ENCODE results near the gene KRTDAP. TPM values are rescaled to one million over a fixed set of nuclear protein-coding genes. Genes with fewer than 3 reads are reported as not detected.
"Not testable (repeated sequence)": the region's sequence is repeated elsewhere in the genome, so short reads cannot be mapped to it uniquely, and the experiment has no call there.

Gene KRTDAP
- total RNA-seq, 1 experiment from 2014 or later: not detected

- in situ Hi-C loops (cut with HindIII; ENCODE audit: low sequenced_read_pairs): no loop called here
- DNase-seq (ENCODE audit: low spot score): no peak
Observed at GRCh38 chr19:35491836-35492360, 1.6 kb upstream of the KRTDAP start.

GRCh38 chr19:35488677-35489076, 1.6 kb downstream of the KRTDAP start:
- in situ Hi-C loops (cut with HindIII; ENCODE audit: low sequenced_read_pairs): no loop called here

GRCh38 chr19:35487656-35488182, 2.5 kb downstream of the KRTDAP start:
- DNase-seq (ENCODE audit: low spot score): no peak
- in situ Hi-C loops (cut with HindIII; ENCODE audit: low sequenced_read_pairs): no loop called here

More at GRCh38 chr19:35488677-35489076, 1.6 kb downstream of the KRTDAP start:
- DNase-seq (ENCODE audit: low spot score): no peak

DNA sequence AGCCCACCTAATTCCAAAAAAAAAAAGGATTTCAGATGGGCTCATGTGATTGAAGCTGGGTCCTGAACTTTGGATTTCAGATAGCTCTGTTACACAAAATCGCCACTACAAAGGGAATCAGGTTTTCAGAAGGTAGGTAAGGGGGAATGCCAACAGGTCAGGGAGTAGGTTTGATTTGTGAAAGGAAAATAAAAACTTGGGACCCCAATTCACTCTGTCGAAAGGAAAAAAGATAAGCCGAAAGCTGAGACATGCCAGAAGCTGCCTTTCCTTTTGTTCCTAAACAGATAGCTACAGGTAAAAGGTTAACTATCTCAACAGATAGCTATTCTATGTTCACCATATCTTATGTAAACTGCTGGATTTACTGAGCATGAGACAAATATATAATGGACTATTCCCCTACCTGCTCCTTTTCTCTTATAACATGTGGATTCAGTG, 4.0 kb downstream of the KRTDAP start:
- in situ Hi-C loops (cut with HindIII; ENCODE audit: low sequenced_read_pairs): no loop called here
- DNase-seq (ENCODE audit: low spot score): no peak

DNA sequence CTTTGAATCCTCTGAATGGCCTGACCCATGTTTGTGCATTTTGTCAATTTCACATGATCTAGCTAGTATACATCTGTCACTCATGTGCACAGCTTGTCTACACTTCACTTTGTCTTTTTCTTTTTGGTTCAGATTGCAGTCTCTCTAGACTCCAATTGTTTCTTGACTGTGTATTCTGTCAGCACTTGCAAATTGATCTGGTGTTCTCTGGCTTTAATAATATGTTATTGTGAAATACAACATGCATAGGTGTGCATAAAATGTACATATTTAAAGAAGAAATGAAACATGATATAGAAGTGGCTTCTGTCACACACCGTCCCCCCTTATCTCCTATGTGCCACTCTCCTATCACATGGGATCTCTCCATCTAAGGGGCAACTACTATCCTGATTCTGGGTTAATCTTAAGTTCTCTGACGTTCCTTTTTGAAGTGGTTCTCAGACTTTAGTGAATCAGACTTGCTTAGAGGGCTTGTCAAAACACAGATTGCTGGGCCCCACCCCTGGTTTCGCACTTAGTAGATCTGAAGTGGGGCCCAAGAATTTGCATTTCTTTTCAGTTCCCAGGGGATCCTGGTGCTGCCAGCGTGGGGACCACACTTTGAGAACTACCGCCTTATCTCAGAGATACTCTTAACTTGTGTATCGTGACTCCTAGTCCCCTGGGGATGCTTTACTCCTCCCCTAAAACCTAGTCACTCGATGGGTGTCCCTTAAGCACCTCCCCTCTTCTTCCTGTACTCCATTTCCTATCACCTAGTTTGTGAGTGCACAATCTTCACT, 5.8 kb downstream of the KRTDAP start:
- DNase-seq (ENCODE audit: low spot score): no peak
- in situ Hi-C loops (cut with HindIII; ENCODE audit: low sequenced_read_pairs): no loop called here

- no peak for DNase-seq (ENCODE audit: low spot score)
- in situ Hi-C loops (cut with HindIII; ENCODE audit: low sequenced_read_pairs): no loop called here
Observed at GRCh38 chr19:35483089-35483488, 7.2 kb downstream of the KRTDAP start.

DNA sequence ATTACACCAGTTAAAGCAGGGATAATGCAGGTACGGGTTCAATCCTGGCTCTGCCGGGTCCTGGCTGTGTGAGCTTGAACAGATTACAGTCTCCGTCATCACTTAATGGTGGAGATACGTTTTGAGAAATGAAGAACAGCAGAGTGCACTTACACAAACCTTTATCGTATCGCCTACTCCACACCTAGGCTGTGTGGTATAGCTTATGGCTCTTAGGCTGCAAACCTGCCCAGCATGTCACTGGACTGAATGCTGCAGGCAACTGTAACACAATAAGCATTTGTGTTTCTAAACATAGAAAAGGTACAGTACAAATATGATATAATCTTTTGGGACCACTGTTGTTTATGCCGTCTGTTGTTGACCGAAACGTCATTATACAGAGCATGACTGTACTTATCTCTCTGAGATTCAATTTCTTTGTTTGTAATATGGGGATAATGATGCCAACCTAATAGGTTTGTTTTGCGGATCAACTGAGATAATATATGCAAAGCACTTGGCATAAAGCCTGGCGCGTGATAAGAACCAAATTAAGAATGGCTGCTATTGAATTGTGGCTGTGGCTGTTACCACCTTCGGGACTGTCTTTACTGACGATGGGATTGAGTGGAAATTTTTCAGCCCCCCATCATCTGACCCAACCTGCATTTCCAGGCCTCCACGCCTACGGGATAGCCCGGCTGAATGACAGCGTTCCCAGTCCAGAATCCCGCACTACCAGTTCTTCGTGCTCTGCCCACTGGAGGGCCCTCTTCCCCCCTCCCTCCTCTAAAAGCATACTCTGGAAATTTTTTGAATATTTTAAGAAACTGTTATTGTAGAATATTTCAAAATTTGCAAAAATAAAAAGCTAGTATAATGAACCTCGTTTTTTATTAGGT, 11.2 kb downstream of the KRTDAP start:
- no peak for DNase-seq (ENCODE audit: low spot score)
- in situ Hi-C loops (cut with HindIII; ENCODE audit: low sequenced_read_pairs): no loop called here

DNA sequence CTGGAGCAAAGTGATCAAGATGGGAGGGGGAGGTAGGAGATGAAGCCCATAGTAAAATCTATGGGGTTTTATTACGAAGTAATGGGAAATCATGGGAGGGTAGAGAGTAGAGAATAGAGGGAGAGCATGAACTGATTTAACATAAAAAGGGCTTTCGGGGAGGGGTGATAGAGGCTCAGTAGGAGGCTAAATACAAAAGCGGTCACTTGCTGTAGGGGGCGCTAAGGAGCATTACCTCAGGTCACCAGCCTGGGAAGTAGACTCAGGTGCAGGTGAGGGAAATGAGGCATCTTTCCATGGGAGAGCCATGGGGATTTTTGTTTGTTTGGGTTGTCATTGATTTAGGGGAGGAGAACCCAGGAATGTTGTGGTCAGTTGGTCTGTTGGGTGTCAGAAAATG, 14.1 kb downstream of the KRTDAP start:
- in situ Hi-C loops (cut with HindIII; ENCODE audit: low sequenced_read_pairs): no loop called here
- no peak for DNase-seq (ENCODE audit: low spot score)

GRCh38 chr19:35474594-35474993, 15.7 kb downstream of the KRTDAP start:
- DNase-seq (ENCODE audit: low spot score); in situ Hi-C loops (cut with HindIII; ENCODE audit: low sequenced_read_pairs): not testable (repeated sequence)

GRCh38 chr19:35474104-35474503, 16.2 kb downstream of the KRTDAP start:
- DNase-seq (ENCODE audit: low spot score): no peak
- in situ Hi-C loops (cut with HindIII; ENCODE audit: low sequenced_read_pairs): no loop called here

DNA sequence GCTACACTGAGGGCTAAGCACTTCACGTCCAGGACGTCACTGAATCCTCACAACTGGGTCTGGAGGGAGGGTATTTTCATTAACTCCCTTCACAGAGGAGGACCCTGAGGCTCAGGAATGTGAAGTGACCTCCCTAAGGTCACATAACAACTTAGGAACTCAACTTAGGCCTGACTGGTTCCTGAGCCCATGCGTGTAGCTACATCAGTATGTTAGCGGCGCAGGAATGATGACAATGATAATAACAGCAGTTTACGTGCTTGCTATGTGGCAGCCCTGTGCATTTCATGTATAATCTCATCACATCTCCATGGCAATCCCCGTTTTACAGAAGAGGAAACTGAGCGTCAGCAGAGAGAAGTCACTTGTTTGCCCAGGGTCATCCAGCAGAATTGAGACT, 18.3 kb downstream of the KRTDAP start:
- DNase-seq (ENCODE audit: low spot score): no peak
- in situ Hi-C loops (cut with HindIII; ENCODE audit: low sequenced_read_pairs): no loop called here

DNA sequence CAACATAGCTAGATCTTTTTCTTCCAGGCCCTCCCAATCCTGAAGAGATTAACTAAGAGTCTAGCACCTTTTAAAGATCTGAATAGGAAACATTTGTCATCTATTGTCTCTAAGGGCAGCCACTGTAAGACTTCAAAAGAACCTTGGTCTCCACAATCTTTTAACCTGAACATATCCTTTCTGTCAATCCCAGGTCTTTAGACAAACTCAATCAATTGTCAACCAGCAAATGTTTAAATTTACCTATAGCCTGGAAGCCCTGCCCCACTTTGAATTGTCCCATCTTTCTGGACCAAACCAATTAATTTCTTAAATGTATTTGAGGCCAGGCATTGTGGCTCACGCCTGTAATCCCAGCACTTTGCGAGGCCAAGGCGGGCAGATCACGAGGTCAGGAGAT, 19.2 kb downstream of the KRTDAP start:
- DNase-seq (ENCODE audit: low spot score); in situ Hi-C loops (cut with HindIII; ENCODE audit: low sequenced_read_pairs): not testable (repeated sequence)

- in situ Hi-C loops (cut with HindIII; ENCODE audit: low sequenced_read_pairs): no loop called here
- no peak for DNase-seq (ENCODE audit: low spot score)
Observed at GRCh38 chr19:35470128-35470527, 20.1 kb downstream of the KRTDAP start.

- in situ Hi-C loops (cut with HindIII; ENCODE audit: low sequenced_read_pairs): no loop called here
- peak; percentile 4 for DNase-seq (ENCODE audit: low spot score)
Observed at GRCh38 chr19:35468637-35469036, 21.6 kb downstream of the KRTDAP start.

GRCh38 chr19:35466259-35466658, 24.0 kb downstream of the KRTDAP start:
- no peak for DNase-seq (ENCODE audit: low spot score)
- in situ Hi-C loops (cut with HindIII; ENCODE audit: low sequenced_read_pairs): no loop called here

GRCh38 chr19:35462956-35463355, 27.3 kb downstream of the KRTDAP start:
- DNase-seq (ENCODE audit: low spot score); in situ Hi-C loops (cut with HindIII; ENCODE audit: low sequenced_read_pairs): not testable (repeated sequence)

- no peak for DNase-seq (ENCODE audit: low spot score)
- in situ Hi-C loops (cut with HindIII; ENCODE audit: low sequenced_read_pairs): no loop called here
Observed at GRCh38 chr19:35462476-35462953, 27.7 kb downstream of the KRTDAP start.

- in situ Hi-C loops (cut with HindIII; ENCODE audit: low sequenced_read_pairs): not testable (repeated sequence)
Observed at GRCh38 chr19:35461788-35462187, 28.5 kb downstream of the KRTDAP start.

DNA sequence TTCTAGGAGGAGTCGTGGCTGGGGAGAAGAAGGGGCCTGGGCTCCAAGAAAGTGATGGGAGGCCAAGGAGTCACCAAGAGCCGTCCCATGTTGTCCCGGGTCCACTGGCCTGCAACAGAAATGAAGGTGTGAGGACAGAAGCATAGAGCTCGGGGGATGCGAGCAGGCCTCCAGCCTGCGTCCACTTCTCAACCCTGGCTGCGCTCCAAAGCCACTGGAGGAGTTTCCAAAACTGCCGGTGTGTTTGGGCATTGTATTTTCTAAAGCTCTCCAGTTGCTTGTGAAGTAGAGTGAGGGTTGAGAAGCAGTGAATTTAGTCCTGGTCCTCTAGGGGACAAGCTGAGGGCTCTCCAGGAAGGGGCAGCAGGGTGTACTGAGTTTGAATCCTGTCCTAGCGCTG, 29.2 kb downstream of the KRTDAP start:
- no peak for DNase-seq (ENCODE audit: low spot score)
- in situ Hi-C loops (cut with HindIII; ENCODE audit: low sequenced_read_pairs): no loop called here

More at GRCh38 chr19:35461788-35462187, 28.5 kb downstream of the KRTDAP start:
- not testable (repeated sequence) for DNase-seq (ENCODE audit: low spot score)
